ENCODE measurements around the gene ZBTB48.

GRCh38 chr1:6592441-6592840 is 12.6 kb downstream of the ZBTB48 start:
- no peak for TF ChIP-seq EZH2phosphoT487 (IDR thresholded peaks at IDR 0.05)
- TF ChIP-seq, protein P1, sequence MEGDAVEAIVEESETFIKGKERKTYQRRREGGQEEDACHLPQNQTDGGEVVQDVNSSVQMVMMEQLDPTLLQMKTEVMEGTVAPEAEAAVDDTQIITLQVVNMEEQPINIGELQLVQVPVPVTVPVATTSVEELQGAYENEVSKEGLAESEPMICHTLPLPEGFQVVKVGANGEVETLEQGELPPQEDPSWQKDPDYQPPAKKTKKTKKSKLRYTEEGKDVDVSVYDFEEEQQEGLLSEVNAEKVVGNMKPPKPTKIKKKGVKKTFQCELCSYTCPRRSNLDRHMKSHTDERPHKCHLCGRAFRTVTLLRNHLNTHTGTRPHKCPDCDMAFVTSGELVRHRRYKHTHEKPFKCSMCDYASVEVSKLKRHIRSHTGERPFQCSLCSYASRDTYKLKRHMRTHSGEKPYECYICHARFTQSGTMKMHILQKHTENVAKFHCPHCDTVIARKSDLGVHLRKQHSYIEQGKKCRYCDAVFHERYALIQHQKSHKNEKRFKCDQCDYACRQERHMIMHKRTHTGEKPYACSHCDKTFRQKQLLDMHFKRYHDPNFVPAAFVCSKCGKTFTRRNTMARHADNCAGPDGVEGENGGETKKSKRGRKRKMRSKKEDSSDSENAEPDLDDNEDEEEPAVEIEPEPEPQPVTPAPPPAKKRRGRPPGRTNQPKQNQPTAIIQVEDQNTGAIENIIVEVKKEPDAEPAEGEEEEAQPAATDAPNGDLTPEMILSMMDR (IDR thresholded peaks at IDR 0.05): no peak

Data from neural progenitor cell (in vitro differentiated cells).